Calu3 (cell line): ENCODE measurements around the gene SIK1. TPM values are rescaled to one million over a fixed set of nuclear protein-coding genes. Genes with fewer than 3 reads are reported as not detected.

ENCODE experiments used
- BruUV-seq: library from RNA; stranded (reverse); fragments of 400-500 nt; replicated peaks from 2 replicates; lab custom pipeline; 2021; lab: Mats Ljungman, UMichigan
- CTCF ChIA-PET: fragments of 300-600 bp; sonication (Branson Sonifier 250); formaldehyde crosslinking; loops from one replicate; lab custom pipeline; 2022; ENCODE audit warnings: antibody characterized with exemption; lab: Charles Lee
- DNase-seq: peaks from one replicate; pipeline ENCODE4 v3.0.0; 2022
- H3K27ac Mint-ChIP-seq: one replicate; pipeline ENCODE4 v1.8.0; 2022; ENCODE audit warnings: mixed read lengths; ENCODE audit not compliant: unreplicated experiment
- H3K27me3 Mint-ChIP-seq: one replicate; pipeline ENCODE4 v1.8.0; 2022; ENCODE audit warnings: mixed read lengths; ENCODE audit not compliant: unreplicated experiment
- H3K36me3 Mint-ChIP-seq: one replicate; pipeline ENCODE4 v1.8.0; 2022; ENCODE audit warnings: mild to moderate bottlenecking, moderate library complexity, mixed read lengths; ENCODE audit not compliant: insufficient read depth, unreplicated experiment
- H3K4me1 Mint-ChIP-seq: one replicate; pipeline ENCODE4 v1.8.0; 2022; ENCODE audit warnings: mild to moderate bottlenecking, low read depth, mixed read lengths; ENCODE audit not compliant: unreplicated experiment
- H3K4me3 Mint-ChIP-seq: one replicate; pipeline ENCODE4 v1.8.0; 2022; ENCODE audit warnings: mild to moderate bottlenecking, low read depth, moderate library complexity, mixed read lengths; ENCODE audit not compliant: unreplicated experiment
- H3K9me3 Mint-ChIP-seq: one replicate; pipeline ENCODE4 v1.8.0; 2022; ENCODE audit warnings: low read depth, mixed read lengths; ENCODE audit not compliant: unreplicated experiment
- CTCF ChIP-seq: fragments of 200-600 bp; IDR thresholded peaks from one replicate; pipeline ENCODE4 v1.8.0; 2022; ENCODE audit warnings: antibody characterized with exemption; ENCODE audit not compliant: unreplicated experiment
- intact Hi-C: fragments of 100-400 bp; cut with micrococcal nuclease; formaldehyde crosslinking; loops from one replicate; pipeline ENCODE4 v1.10.0; 2022; ENCODE audit not compliant: unreplicated experiment
- total RNA-seq: library from RNA; stranded (reverse); gene quantifications from 2 replicates; pipeline ENCODE4 v1.2.3, GENCODE V29; 2022

The SIK1 gene
- total RNA-seq, 1 experiment from 2014 or later, result 20.2 TPM

GRCh38 chr21:43373362-43374227 lies 53.3 kb downstream of the SIK1 start:
- intact Hi-C loops, result no loop called here
- CTCF ChIA-PET, result no interaction called here
- Mint-ChIP-seq H3K36me3 (no peaks in the 10 kb centered on the region), H3K4me3 (no peak overlapping the region), H3K27me3 (no peaks in the 10 kb centered on the region), H3K4me1 (no peaks in the 10 kb centered on the region), H3K9me3 (no peaks in the 10 kb centered on the region), H3K27ac (no peak overlapping the region)
- no peak for DNase-seq
- TF ChIP-seq CTCF, result no peak
- no TSS peak for BruUV-seq

GRCh38 chr21:43372663-43373361 lies 54.1 kb downstream of the SIK1 start:
- CTCF ChIA-PET, result no interaction called here
- Mint-ChIP-seq H3K27me3 (no peaks in the 10 kb centered on the region), H3K9me3 (no peaks in the 10 kb centered on the region), H3K4me1 (no peaks in the 10 kb centered on the region), H3K36me3 (no peaks in the 10 kb centered on the region), H3K27ac (no peak overlapping the region), H3K4me3 (no peak overlapping the region)
- no peak for TF ChIP-seq CTCF
- intact Hi-C loops, result no loop called here
- no TSS peak for BruUV-seq
- peak; percentile 34 for DNase-seq

- no peak for DNase-seq
- no peaks in the 10 kb centered on the region for H3K9me3 Mint-ChIP-seq
- BruUV-seq, result no TSS peak
- intact Hi-C loops, result no loop called here
- CTCF ChIA-PET, result no interaction called here
- H3K27ac Mint-ChIP-seq, result no peak overlapping the region
- H3K27me3 Mint-ChIP-seq, result no peaks in the 10 kb centered on the region
- no peaks in the 10 kb centered on the region for H3K36me3 Mint-ChIP-seq
- H3K4me3 Mint-ChIP-seq, result no peak overlapping the region
- no peak for TF ChIP-seq CTCF
- no peaks in the 10 kb centered on the region for H3K4me1 Mint-ChIP-seq
These were observed 55.1 kb downstream of the SIK1 start for GRCh38 chr21:43371786-43372185.

GRCh38 chr21:43370888-43371570 lies 55.9 kb downstream of the SIK1 start:
- no TSS peak for BruUV-seq
- DNase-seq, result no peak
- intact Hi-C loops, result no loop called here
- Mint-ChIP-seq H3K9me3 (no peaks in the 10 kb centered on the region), H3K36me3 (no peaks in the 10 kb centered on the region), H3K27me3 (no peaks in the 10 kb centered on the region), H3K4me3 (no peak overlapping the region), H3K27ac (no peak overlapping the region), H3K4me1 (no peaks in the 10 kb centered on the region)
- TF ChIP-seq CTCF, result no peak
- CTCF ChIA-PET, result no interaction called here
